ENCODE results near the gene CR1. TPM values are rescaled to one million over a fixed set of nuclear protein-coding genes. Genes with fewer than 3 reads are reported as not detected.

CR1 gene
- total and polyA plus RNA-seq, 2 of the 4 experiments (the other 2 are of a cell fraction), result not detected

- TF ChIP-seq CTCF (conservative IDR thresholded peaks at IDR 0.05; ENCODE audit: low read depth, low read length) (no peak), NFE2L2 (IDR thresholded peaks at IDR 0.05; ENCODE audit: low read depth, low read length) (no peak), MAFK (IDR thresholded peaks at IDR 0.05; ENCODE audit: low read depth, low read length) (no peak)
Observed at GRCh38 chr1:207459008-207459407, 36.9 kb upstream of the CR1 start (continued).

GRCh38 chr1:207461649-207462048, 34.3 kb upstream of the CR1 start:
- Histone ChIP-seq H2AFZ (replicated peaks; ENCODE audit: low read length, poor library complexity) (no peak overlapping the region), H2BK120ac (ENCODE audit: low read depth, low read length) (no peak overlapping the region), H3K27ac (ENCODE audit: insufficient read depth, low read length) (no peak overlapping the region), H3K56ac (ENCODE audit: extremely low read depth, insufficient read depth, low read length) (no peak overlapping the region), H2BK5ac (ENCODE audit: low read depth, low read length, poor library complexity, severe bottlenecking) (no peak overlapping the region), H3K14ac (replicated peaks; ENCODE audit: low read depth, low read length) (no peak overlapping the region), H3K27me3 (ENCODE audit: control insufficient read depth, insufficient read depth, low read length) (no peaks in the 10 kb centered on the region; the same call in 1 of the 2 replicates), H2AK9ac (replicated peaks; ENCODE audit: low read depth, low read length, poor library complexity) (no peak overlapping the region), H2AK5ac (ENCODE audit: low read depth, low read length) (no peak overlapping the region), H3K4me3 (ENCODE audit: insufficient read depth, low read depth, low read length) (no peak overlapping the region), H2BK15ac (ENCODE audit: low read depth, low read length) (no peak overlapping the region), H3K4ac (ENCODE audit: low read depth, low read length) (no peak overlapping the region), H3K36me3 (ENCODE audit: control insufficient read depth, insufficient read depth, low read length) (no peaks in the 10 kb centered on the region), H2BK20ac (ENCODE audit: low read depth, low read length) (no peak overlapping the region), H4K5ac (ENCODE audit: low read depth, low read length) (no peak overlapping the region), H3K4me2 (ENCODE audit: low read depth, low read length) (no peak overlapping the region), H4K8ac (ENCODE audit: low read depth in 2 of 2, low read length in 2 of 2) (no peak overlapping the region), H3K18ac (ENCODE audit: low read depth, low read length) (no peak overlapping the region), H3K4me1 (ENCODE audit: control insufficient read depth, insufficient read depth, low read length) (no peaks in the 10 kb centered on the region), H3K9ac (ENCODE audit: low read depth, low read length) (no peak overlapping the region), H3K9me3 (ENCODE audit: control insufficient read depth, insufficient read depth, low read length) (no peaks in the 10 kb centered on the region), H4K91ac (ENCODE audit: insufficient read depth, low read depth, low read length) (no peak overlapping the region), H3K79me1 (ENCODE audit: low read depth in 1 of 2, low read length in 2 of 2) (no peaks in the 10 kb centered on the region), H3K9me1 (ENCODE audit: insufficient read depth, low read length) (no peaks in the 10 kb centered on the region), H4K20me1 (ENCODE audit: insufficient read depth, low read length) (no peaks in the 10 kb centered on the region), H3K23ac (ENCODE audit: low read depth, low read length) (no peak overlapping the region)
- BruUV-seq (replicated peaks), result no TSS peak
- intact Hi-C loops (cut with micrococcal nuclease) (no loop called here), dilution Hi-C loops (cut with HindIII; ENCODE audit: low sequenced_read_pairs, unreplicated experiment) (no loop called here), in situ Hi-C loops (cut with MboI; ENCODE audit: low sequenced_read_pairs) (no loop called here)
- ATAC-seq (ENCODE audit: low read depth) (no peak), DNase-seq (no peak)
- ChIA-PET CTCF (no interaction called here), POLR2A (ENCODE audit: unreplicated experiment) (no interaction called here)
- TF ChIP-seq SMC3 (IDR thresholded peaks at IDR 0.05; ENCODE audit: low read depth, low read length) (no peak), CEBPB (IDR thresholded peaks at IDR 0.05; ENCODE audit: low read depth, low read length) (no peak), RFX5 (IDR thresholded peaks at IDR 0.05; ENCODE audit: low read depth, low read length) (no peak), MAZ (IDR thresholded peaks at IDR 0.05; ENCODE audit: borderline replicate concordance, low read depth, low read length) (no peak)
- no CpG with 5 or more reads among the region's 1 CpG for WGBS, 2 experiments (ENCODE audit: extremely low coverage in 2 of 2, insufficient read length in 1 of 2)

All from IMR-90 (cell line).